Rectal smooth muscle tissue (tissue), 1 donor: ENCODE data around the gene C5orf58.

Experiments
- H3K27ac ChIP-seq: one replicate; pipeline ENCODE4 v1.7.0; 2013; ENCODE audit warnings: low read depth, low read length, inconsistent platforms
- H3K27me3 ChIP-seq: one replicate; pipeline ENCODE4 v1.7.0; 2013; ENCODE audit warnings: low read length; ENCODE audit not compliant: control insufficient read depth, insufficient read depth
- H3K36me3 ChIP-seq: one replicate; pipeline ENCODE4 v1.7.0; 2013; ENCODE audit warnings: low read length; ENCODE audit not compliant: control insufficient read depth, insufficient read depth
- H3K4me1 ChIP-seq: one replicate; pipeline ENCODE4 v1.7.0; 2013; ENCODE audit warnings: low read length; ENCODE audit not compliant: control insufficient read depth, insufficient read depth
- H3K4me3 ChIP-seq: one replicate; pipeline ENCODE4 v1.7.0; 2013; ENCODE audit warnings: low read length
- H3K9ac ChIP-seq: one replicate; pipeline ENCODE4 v1.7.0; 2013; ENCODE audit warnings: low read length

Gene C5orf58

DNA sequence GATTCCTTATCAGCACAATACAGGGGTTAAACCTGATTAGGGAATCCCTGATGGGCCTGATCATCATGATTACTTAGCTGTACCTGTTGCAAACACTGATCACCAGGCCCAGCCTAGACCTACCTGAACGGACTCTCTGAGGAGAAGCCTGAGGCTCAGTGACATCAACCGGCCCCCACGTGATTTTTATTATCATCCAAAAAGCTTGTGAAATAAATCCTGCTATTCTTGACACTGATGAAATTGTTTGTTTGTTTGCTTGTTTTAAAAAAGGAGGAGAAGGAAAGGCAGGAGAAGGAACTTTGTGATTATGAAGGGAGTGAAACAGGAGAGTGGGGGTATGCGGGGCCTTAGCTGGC is 46.7 kb downstream of the C5orf58 start:
- Histone ChIP-seq H3K27ac (no peak overlapping the region), H3K4me1 (peaks cover 5% of the 10 kb centered on the region), H3K4me3 (peak overlapping the region; percentile 7), H3K36me3 (no peaks in the 10 kb centered on the region), H3K9ac (no peak overlapping the region), H3K27me3 (no peaks in the 10 kb centered on the region)

- Histone ChIP-seq H3K4me3 (no peak overlapping the region), H3K4me1 (peaks cover 5% of the 10 kb centered on the region), H3K9ac (no peak overlapping the region), H3K36me3 (no peaks in the 10 kb centered on the region), H3K27me3 (no peaks in the 10 kb centered on the region), H3K27ac (no peak overlapping the region)
Measured at GRCh38 chr5:170280011-170280493, 47.3 kb downstream of the C5orf58 start.

DNA sequence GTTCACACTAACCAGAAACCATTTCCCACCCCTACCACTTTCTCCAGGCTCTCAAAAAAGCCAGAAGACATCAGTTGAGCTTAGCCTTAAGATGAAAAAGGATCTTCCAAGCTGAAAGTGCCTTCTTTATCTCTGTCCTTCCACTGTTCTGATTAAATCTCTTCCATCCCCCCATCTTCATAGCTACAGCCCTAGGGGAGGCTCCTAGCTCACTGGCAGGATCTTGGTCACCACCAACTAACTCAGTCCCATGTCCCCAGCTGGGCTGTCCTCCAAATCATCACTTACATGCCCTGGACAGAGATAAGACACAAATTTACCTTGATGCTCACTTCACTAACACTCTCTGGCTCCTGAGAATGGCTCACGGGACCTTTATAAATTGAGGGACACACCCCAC is 50.5 kb downstream of the C5orf58 start:
- Histone ChIP-seq H3K36me3 (no peaks in the 10 kb centered on the region), H3K9ac (no peak overlapping the region), H3K4me1 (peaks cover 5% of the 10 kb centered on the region), H3K4me3 (no peak overlapping the region), H3K27me3 (no peaks in the 10 kb centered on the region), H3K27ac (no peak overlapping the region)

DNA sequence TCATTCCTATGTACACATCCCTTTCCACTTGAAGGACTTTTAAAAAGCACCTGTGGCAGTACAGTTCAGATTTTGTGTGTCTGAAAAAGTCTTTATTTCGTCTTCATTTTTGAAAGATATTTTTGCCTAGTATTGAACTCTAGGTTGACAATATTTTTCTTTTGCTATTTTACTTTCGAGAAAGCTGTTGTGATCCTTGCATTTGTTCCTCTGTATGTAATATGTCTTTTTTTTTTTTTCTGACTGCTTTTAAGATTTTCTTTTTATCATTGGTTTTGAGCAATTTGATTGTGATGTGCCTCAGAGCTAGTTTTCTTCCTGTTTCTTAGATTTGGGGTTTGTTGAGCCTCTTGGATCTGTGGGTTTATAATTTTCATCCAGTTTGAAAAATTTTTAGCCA is 51.4 kb downstream of the C5orf58 start:
- no peak overlapping the region for H3K4me3 ChIP-seq
- no peak overlapping the region for H3K9ac ChIP-seq
- H3K27ac ChIP-seq = no peak overlapping the region
- no peaks in the 10 kb centered on the region for H3K36me3 ChIP-seq
- peaks cover 5% of the 10 kb centered on the region for H3K4me1 ChIP-seq
- no peaks in the 10 kb centered on the region for H3K27me3 ChIP-seq

GRCh38 chr5:170285181-170285580 is 52.4 kb downstream of the C5orf58 start:
- no peaks in the 10 kb centered on the region for H3K36me3 ChIP-seq
- H3K4me1 ChIP-seq = peaks cover under 1% of the 10 kb centered on the region
- H3K4me3 ChIP-seq = no peak overlapping the region
- H3K27ac ChIP-seq = no peak overlapping the region
- H3K27me3 ChIP-seq = no peaks in the 10 kb centered on the region
- no peak overlapping the region for H3K9ac ChIP-seq

DNA sequence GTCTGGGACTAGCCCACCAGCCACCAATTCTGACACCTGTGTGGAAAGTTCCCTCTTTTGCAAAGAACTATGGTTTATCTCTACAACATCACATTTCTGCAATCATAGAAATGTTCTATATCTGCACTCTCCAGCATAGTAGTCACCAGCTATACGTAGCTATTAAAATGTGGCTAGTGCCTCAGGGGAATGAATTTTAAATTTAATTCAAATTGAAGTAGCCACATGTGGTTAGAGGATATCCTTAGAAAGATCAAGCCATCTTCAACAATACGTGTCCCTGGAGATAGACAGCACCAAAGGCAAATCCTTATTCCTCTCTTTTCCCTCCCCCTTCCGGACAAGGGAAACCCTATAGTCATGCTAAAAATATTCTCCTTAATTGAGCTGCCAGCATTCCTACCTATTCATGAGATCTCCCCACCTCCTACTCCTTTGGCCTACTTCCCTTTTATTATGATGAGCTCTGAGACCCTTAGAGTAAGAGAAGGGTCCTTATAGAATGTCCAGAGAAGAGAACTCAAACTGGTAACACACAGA is 53.7 kb downstream of the C5orf58 start:
- Histone ChIP-seq H3K36me3 (no peaks in the 10 kb centered on the region), H3K27me3 (no peaks in the 10 kb centered on the region), H3K27ac (no peak overlapping the region), H3K4me1 (no peaks in the 10 kb centered on the region), H3K4me3 (no peak overlapping the region), H3K9ac (no peak overlapping the region)

- H3K4me1 ChIP-seq = no peaks in the 10 kb centered on the region
- H3K36me3 ChIP-seq = no peaks in the 10 kb centered on the region
- H3K9ac ChIP-seq = no peak overlapping the region
- H3K4me3 ChIP-seq = no peak overlapping the region
- H3K27me3 ChIP-seq = no peaks in the 10 kb centered on the region
- H3K27ac ChIP-seq = no peak overlapping the region
Measured at GRCh38 chr5:170287532-170287931, 54.7 kb downstream of the C5orf58 start.

GRCh38 chr5:170288151-170288550 is 55.4 kb downstream of the C5orf58 start:
- Histone ChIP-seq H3K27ac (no peak overlapping the region), H3K4me1 (no peaks in the 10 kb centered on the region), H3K9ac (no peak overlapping the region), H3K27me3 (no peaks in the 10 kb centered on the region), H3K4me3 (no peak overlapping the region), H3K36me3 (no peaks in the 10 kb centered on the region)

GRCh38 chr5:170288551-170288950 is 55.8 kb downstream of the C5orf58 start:
- Histone ChIP-seq H3K4me1 (no peaks in the 10 kb centered on the region), H3K9ac (no peak overlapping the region), H3K36me3 (no peaks in the 10 kb centered on the region), H3K27me3 (no peaks in the 10 kb centered on the region), H3K4me3 (no peak overlapping the region), H3K27ac (no peak overlapping the region)

DNA sequence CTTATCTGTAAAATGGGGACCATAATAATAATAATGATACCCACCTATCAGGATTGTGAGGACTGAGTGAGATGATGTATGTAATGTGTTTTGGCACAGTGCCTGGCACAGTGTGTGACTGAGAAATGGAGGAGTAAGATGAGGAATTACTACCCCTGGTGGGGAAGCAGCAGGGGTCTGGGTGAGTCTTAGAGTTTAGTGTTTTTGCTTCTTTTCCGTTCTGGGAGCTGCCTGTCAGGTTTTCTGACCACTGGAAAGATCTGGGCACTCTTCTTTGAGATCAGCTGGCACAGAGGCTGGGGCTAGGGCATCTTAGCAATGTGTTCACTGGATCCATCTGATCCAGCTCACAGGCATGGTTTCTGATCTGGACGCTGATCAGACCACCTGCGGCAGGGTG is 56.3 kb downstream of the C5orf58 start:
- H3K36me3 ChIP-seq = no peaks in the 10 kb centered on the region
- no peaks in the 10 kb centered on the region for H3K4me1 ChIP-seq
- no peak overlapping the region for H3K4me3 ChIP-seq
- no peaks in the 10 kb centered on the region for H3K27me3 ChIP-seq
- no peak overlapping the region for H3K27ac ChIP-seq
- H3K9ac ChIP-seq = no peak overlapping the region

DNA sequence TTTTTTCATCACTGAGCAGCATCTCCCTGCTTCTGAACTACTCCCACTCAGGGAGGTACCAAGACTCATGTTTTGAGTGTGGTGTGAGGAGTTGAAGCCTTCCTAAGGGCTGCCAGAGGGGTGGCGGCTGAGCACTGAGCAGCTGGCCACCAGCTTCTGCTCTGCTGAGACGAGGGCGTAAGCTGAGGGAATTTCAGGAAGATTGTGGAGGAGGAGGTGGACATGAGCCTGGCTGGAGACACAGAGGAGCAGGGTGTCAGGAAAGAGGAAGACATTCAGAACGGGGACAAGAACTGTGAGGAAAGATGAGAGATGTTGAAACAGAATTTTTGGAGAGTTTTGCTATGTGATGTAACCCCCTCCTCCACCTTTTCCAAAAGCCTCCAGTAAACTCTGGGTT is 57.0 kb downstream of the C5orf58 start:
- Histone ChIP-seq H3K4me3 (no peak overlapping the region), H3K27ac (no peak overlapping the region), H3K9ac (no peak overlapping the region), H3K36me3 (no peaks in the 10 kb centered on the region), H3K4me1 (no peaks in the 10 kb centered on the region), H3K27me3 (no peaks in the 10 kb centered on the region)

GRCh38 chr5:170290498-170290897 is 57.7 kb downstream of the C5orf58 start:
- no peaks in the 10 kb centered on the region for H3K36me3 ChIP-seq
- H3K4me3 ChIP-seq = no peak overlapping the region
- no peak overlapping the region for H3K27ac ChIP-seq
- H3K9ac ChIP-seq = no peak overlapping the region
- H3K27me3 ChIP-seq = no peaks in the 10 kb centered on the region
- H3K4me1 ChIP-seq = no peaks in the 10 kb centered on the region

DNA sequence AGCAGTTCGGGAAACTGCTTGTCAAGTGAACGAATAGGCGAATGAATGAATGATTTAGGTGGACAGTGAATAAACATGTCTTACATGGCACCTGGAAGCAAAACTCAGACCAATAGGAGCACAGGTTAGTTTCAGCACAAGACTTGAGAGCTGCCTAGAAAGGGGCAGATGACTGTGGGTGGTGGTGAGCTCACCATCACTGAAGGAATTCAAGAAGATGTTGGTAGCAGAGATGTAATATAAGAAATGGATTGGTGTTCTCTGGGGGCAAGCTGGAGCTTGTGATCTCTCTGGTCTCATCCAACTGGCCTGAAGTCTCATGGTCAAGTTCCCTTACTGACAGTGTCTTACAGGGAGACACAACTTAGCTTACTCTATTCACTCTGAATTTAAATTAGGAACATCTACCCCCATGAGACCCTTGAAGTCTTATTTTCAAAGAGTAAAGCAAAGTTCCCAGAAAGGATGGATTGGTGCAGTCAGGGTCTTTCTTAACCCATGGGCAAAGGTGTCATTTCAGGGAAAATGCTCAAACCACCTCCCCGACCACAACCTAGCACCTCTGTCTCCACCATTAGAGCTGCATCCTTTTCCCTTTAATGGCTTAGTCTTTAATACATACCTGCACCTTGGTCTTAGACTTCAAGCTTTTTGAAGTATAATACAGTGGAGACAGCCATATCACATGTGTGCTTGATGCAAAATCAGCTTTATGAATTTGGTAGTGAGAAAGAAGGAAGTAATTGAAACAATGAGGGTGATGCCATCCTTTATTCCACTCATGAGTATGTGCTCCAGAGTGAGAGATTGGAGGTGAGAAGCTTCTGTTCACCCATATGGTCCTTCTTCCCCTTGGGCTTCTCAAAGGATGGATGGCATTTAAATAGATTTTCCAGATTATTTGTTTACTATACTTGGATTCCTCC is 59.7 kb downstream of the C5orf58 start:
- Histone ChIP-seq H3K4me3 (no peak overlapping the region), H3K9ac (no peak overlapping the region), H3K27me3 (no peaks in the 10 kb centered on the region), H3K36me3 (no peaks in the 10 kb centered on the region), H3K27ac (no peak overlapping the region), H3K4me1 (no peaks in the 10 kb centered on the region)
